ENCODE data around the gene TRMT1L.

Gene TRMT1L

GRCh38 chr1:185152187-185152767 is 4.5 kb downstream of the TRMT1L start:
- DNase-seq (ENCODE audit: low read depth), result peak; percentile 67
- H3K4me3 ChIP-seq (ENCODE audit: low read length), result no peak overlapping the region
- TF ChIP-seq CTCF (conservative IDR thresholded peaks at IDR 0.05; ENCODE audit: low read length), result no peak

- TF ChIP-seq CTCF (conservative IDR thresholded peaks at IDR 0.05; ENCODE audit: low read length), result no peak
- H3K4me3 ChIP-seq (ENCODE audit: low read length), result no peak overlapping the region
- DNase-seq (ENCODE audit: low read depth), result no peak
Observed at GRCh38 chr1:185151215-185151614, 5.5 kb downstream of the TRMT1L start.

GRCh38 chr1:185144233-185144632 is 12.5 kb downstream of the TRMT1L start:
- TF ChIP-seq CTCF (conservative IDR thresholded peaks at IDR 0.05; ENCODE audit: low read length), result no peak
- peak; percentile 61 for DNase-seq (ENCODE audit: low read depth)
- no peak overlapping the region for H3K4me3 ChIP-seq (ENCODE audit: low read length)

- H3K4me3 ChIP-seq (ENCODE audit: low read length), result no peak overlapping the region
- DNase-seq (ENCODE audit: low read depth), result no peak
Observed at GRCh38 chr1:185139246-185139645, 17.5 kb downstream of the TRMT1L start.

GRCh38 chr1:185137896-185138545 is 18.7 kb downstream of the TRMT1L start:
- no peak for DNase-seq (ENCODE audit: low read depth)
- no peak overlapping the region for H3K4me3 ChIP-seq (ENCODE audit: low read length)
- TF ChIP-seq CTCF (conservative IDR thresholded peaks at IDR 0.05; ENCODE audit: low read length), result no peak

More at GRCh38 chr1:185139246-185139645, 17.5 kb downstream of the TRMT1L start:
- no peak for TF ChIP-seq CTCF (conservative IDR thresholded peaks at IDR 0.05; ENCODE audit: low read length)

GRCh38 chr1:185132534-185132933 is 24.2 kb downstream of the TRMT1L start:
- no peak overlapping the region for H3K4me3 ChIP-seq (ENCODE audit: low read length)
- DNase-seq (ENCODE audit: low read depth), result no peak
- no peak for TF ChIP-seq CTCF (conservative IDR thresholded peaks at IDR 0.05; ENCODE audit: low read length)

GRCh38 chr1:185129708-185130107 is 27.0 kb downstream of the TRMT1L start:
- no peak for TF ChIP-seq CTCF (conservative IDR thresholded peaks at IDR 0.05; ENCODE audit: low read length)
- no peak overlapping the region for H3K4me3 ChIP-seq (ENCODE audit: low read length)
- DNase-seq (ENCODE audit: low read depth), result no peak

Data from AG10803 (cell line).